BJ (cell line): ENCODE results near the gene C6orf15. TPM values are rescaled to one million over a fixed set of nuclear protein-coding genes. Genes with fewer than 3 reads are reported as not detected.

Source experiments
- CTCF ChIA-PET: fragments of 350-600 bp; formaldehyde crosslinking; extraction: SDS; loops from one replicate; lab custom pipeline; 2021; ENCODE audit warnings: antibody characterized with exemption, inconsistent platforms; lab: Yijun Ruan, JAX
- POLR2A ChIA-PET: fragments of 300-600 bp; sonication (Branson Sonifier 250); formaldehyde crosslinking; extraction: SDS; loops from one replicate; lab custom pipeline; 2021; ENCODE audit warnings: antibody characterized with exemption; lab: Charles Lee
- DNase-seq: peaks from one replicate; pipeline ENCODE4 v3.0.0-alpha.2; 2011; ENCODE audit warnings: low read depth
- H3K27me3 ChIP-seq: 2 replicates; pipeline ENCODE4 v1.6.0; 2011; ENCODE audit warnings: low read length; ENCODE audit not compliant: control insufficient read depth, insufficient read depth
- H3K36me3 ChIP-seq: 2 replicates; pipeline ENCODE4 v1.5.1; 2011; ENCODE audit warnings: low read length; ENCODE audit not compliant: control insufficient read depth, insufficient read depth
- H3K4me3 ChIP-seq: 2 replicates; pipeline ENCODE4 v1.5.1; 2011; ENCODE audit warnings: low read depth, mild to moderate bottlenecking, control low read depth, low read length
- CTCF ChIP-seq: IDR thresholded peaks from 2 replicates; pipeline ENCODE4 v1.5.1; 2011; ENCODE audit warnings: low read depth, mild to moderate bottlenecking, control low read depth, inconsistent platforms, low read length, moderate library complexity; ENCODE audit not compliant: insufficient read depth
- polyA plus RNA-seq: library from polyadenylated mRNA; depleted of rRNA; stranded (reverse); fragments of >200 nt; gene quantifications from 2 replicates; pipeline ENCODE4 v1.2.3, GENCODE V29; 2011

C6orf15 gene
- polyA plus RNA-seq, 1 experiment, result not detected

- ChIA-PET CTCF (interaction anchor here (1.1 to 9.2 kb wide), 5 partner anchors 12 to 224 kb away, joined by 3 to 166 read pairs (median 6); no protein-coding TSS in a partner anchor), POLR2A (no interaction called here)
- no peak for DNase-seq
These were observed 30.0 kb upstream of the C6orf15 start for GRCh38 chr6:31142361-31142761.

GRCh38 chr6:31140643-31141042, 28.3 kb upstream of the C6orf15 start:
- no peak for DNase-seq
- ChIA-PET POLR2A (no interaction called here), CTCF (interaction anchor here (9.2 kb wide), 1 partner anchor 53 kb away, joined by 166 read pairs; no protein-coding TSS in a partner anchor)
- TF ChIP-seq CTCF, result no peak
- no peaks in the 10 kb centered on the region for H3K27me3 ChIP-seq
- peaks cover 4% of the 10 kb centered on the region for H3K36me3 ChIP-seq
- H3K4me3 ChIP-seq, result no peak overlapping the region

More at GRCh38 chr6:31142361-31142761, 30.0 kb upstream of the C6orf15 start:
- H3K36me3 ChIP-seq, result peaks cover 4% of the 10 kb centered on the region
- H3K4me3 ChIP-seq, result no peak overlapping the region
- H3K27me3 ChIP-seq, result no peaks in the 10 kb centered on the region
- TF ChIP-seq CTCF, result no peak

- no peak overlapping the region for H3K4me3 ChIP-seq
- DNase-seq, result no peak
- ChIA-PET POLR2A (no interaction called here), CTCF (interaction anchor here (1.0 to 9.2 kb wide), 6 partner anchors 11 to 244 kb away, joined by 3 to 166 read pairs (median 12); no protein-coding TSS in a partner anchor)
- H3K27me3 ChIP-seq, result no peaks in the 10 kb centered on the region
- TF ChIP-seq CTCF, result no peak
- H3K36me3 ChIP-seq, result peaks cover under 1% of the 10 kb centered on the region; the same call in 1 of the 2 replicates
These were observed 27.2 kb upstream of the C6orf15 start for GRCh38 chr6:31139599-31139998.

GRCh38 chr6:31138982-31139381, 26.6 kb upstream of the C6orf15 start, which contains the start of gene PSORS1C2:
PSORS1C2 (minus strand) TSS chr6:31139066; CDS start chr6:31139026, 40 bp downstream.
- H3K27me3 ChIP-seq, result no peaks in the 10 kb centered on the region
- TF ChIP-seq CTCF, result no peak
- POLR2A ChIA-PET, result no interaction called here
- CTCF ChIA-PET, result interaction anchor here (1.0 to 9.2 kb wide), 10 partner anchors 10 to 244 kb away, joined by 3 to 166 read pairs (median 4); no protein-coding TSS in a partner anchor
- DNase-seq, result no peak
- no peaks in the 10 kb centered on the region; the same call in 1 of the 2 replicates for H3K36me3 ChIP-seq
- H3K4me3 ChIP-seq, result no peak within 1 kb of the TSS

- Histone ChIP-seq H3K27me3 (no peaks in the 10 kb centered on the region), H3K4me3 (no peak overlapping the region), H3K36me3 (no peaks in the 10 kb centered on the region)
- ChIA-PET CTCF (interaction anchor here (1.0 to 8.2 kb wide), 4 partner anchors 10 to 231 kb away, joined by 3 to 66 read pairs (median 12); no protein-coding TSS in a partner anchor), POLR2A (no interaction called here)
- no peak for TF ChIP-seq CTCF
- DNase-seq, result no peak
These were observed 23.3 kb upstream of the C6orf15 start for GRCh38 chr6:31135710-31136109.
